ENCODE data around the gene CNTNAP2. TPM values are rescaled to one million over a fixed set of nuclear protein-coding genes. Genes with fewer than 3 reads are reported as not detected.

CNTNAP2 gene
- polyA plus RNA-seq, 1 experiment: not detected

GRCh38 chr7:146943483-146943882 lies 826.9 kb downstream of the CNTNAP2 start:
- no peak overlapping the region for H3K4me3 ChIP-seq (ENCODE audit: low read depth, low read length)
- ChIA-PET CTCF (no interaction called here), POLR2A (no interaction called here)
- DNase-seq (ENCODE audit: low read depth): no peak
- H3K36me3 ChIP-seq (ENCODE audit: control insufficient read depth, insufficient read depth, low read length): no peaks in the 10 kb centered on the region
- no peak for TF ChIP-seq CTCF (IDR thresholded peaks at IDR 0.05; ENCODE audit: insufficient read depth, low read depth, low read length)
- no peaks in the 10 kb centered on the region for H3K27me3 ChIP-seq (ENCODE audit: control insufficient read depth, insufficient read depth, low read length)

GRCh38 chr7:146948703-146949102 lies 832.1 kb downstream of the CNTNAP2 start:
- Histone ChIP-seq H3K4me3 (ENCODE audit: low read depth, low read length) (no peak overlapping the region), H3K27me3 (ENCODE audit: control insufficient read depth, insufficient read depth, low read length) (no peaks in the 10 kb centered on the region), H3K36me3 (ENCODE audit: control insufficient read depth, insufficient read depth, low read length) (no peaks in the 10 kb centered on the region)
- ChIA-PET CTCF (no interaction called here), POLR2A (no interaction called here)
- TF ChIP-seq CTCF (IDR thresholded peaks at IDR 0.05; ENCODE audit: insufficient read depth, low read depth, low read length): no peak
- no peak for DNase-seq (ENCODE audit: low read depth)

- Histone ChIP-seq H3K4me3 (ENCODE audit: low read depth, low read length) (no peak overlapping the region), H3K27me3 (ENCODE audit: control insufficient read depth, insufficient read depth, low read length) (no peaks in the 10 kb centered on the region), H3K36me3 (ENCODE audit: control insufficient read depth, insufficient read depth, low read length) (no peaks in the 10 kb centered on the region)
- POLR2A ChIA-PET: no interaction called here
- TF ChIP-seq CTCF (IDR thresholded peaks at IDR 0.05; ENCODE audit: insufficient read depth, low read depth, low read length): no peak
- no peak for DNase-seq (ENCODE audit: low read depth)
- CTCF ChIA-PET: no interaction called here
Measured at GRCh38 chr7:146956321-146956720, 839.7 kb downstream of the CNTNAP2 start.

GRCh38 chr7:146956853-146957252 lies 840.3 kb downstream of the CNTNAP2 start:
- H3K36me3 ChIP-seq (ENCODE audit: control insufficient read depth, insufficient read depth, low read length): no peaks in the 10 kb centered on the region

GRCh38 chr7:146960773-146961391 lies 844.3 kb downstream of the CNTNAP2 start:
- CTCF ChIA-PET: no interaction called here
- Histone ChIP-seq H3K36me3 (ENCODE audit: control insufficient read depth, insufficient read depth, low read length) (no peaks in the 10 kb centered on the region), H3K27me3 (ENCODE audit: control insufficient read depth, insufficient read depth, low read length) (no peaks in the 10 kb centered on the region), H3K4me3 (ENCODE audit: low read depth, low read length) (no peak overlapping the region)
- DNase-seq (ENCODE audit: low read depth): no peak
- TF ChIP-seq CTCF (IDR thresholded peaks at IDR 0.05; ENCODE audit: insufficient read depth, low read depth, low read length): no peak
- POLR2A ChIA-PET: no interaction called here

More at GRCh38 chr7:146956853-146957252, 840.3 kb downstream of the CNTNAP2 start:
- POLR2A ChIA-PET: no interaction called here
- Histone ChIP-seq H3K4me3 (ENCODE audit: low read depth, low read length) (no peak overlapping the region), H3K27me3 (ENCODE audit: control insufficient read depth, insufficient read depth, low read length) (no peaks in the 10 kb centered on the region)
- no peak for TF ChIP-seq CTCF (IDR thresholded peaks at IDR 0.05; ENCODE audit: insufficient read depth, low read depth, low read length)
- CTCF ChIA-PET: no interaction called here
- DNase-seq (ENCODE audit: low read depth): no peak

Measured in BJ (cell line).